Testis (tissue), 2 donors: ENCODE measurements around the gene TMEM209.
"Not testable (repeated sequence)": the region's sequence is repeated elsewhere in the genome, so short reads cannot be mapped to it uniquely, and the experiment has no call there.

ENCODE experiments used
- POLR2A ChIP-seq: fragments of 450-650 bp; IDR thresholded peaks from one replicate; pipeline ENCODE4 v1.6.1; 2017; ENCODE audit warnings: antibody characterized with exemption, mild to moderate bottlenecking, moderate library complexity
- TF ChIP-seq, protein P1 (sequence below), 3 experiments: fragments of 450-650 bp in 2 of 3; fragments of 200-600 bp in 1 of 3; sonication (generic) in 1 of 3; IDR thresholded peaks; one replicate each; pipeline ENCODE4 v1.5.1; 2016 to 2019; ENCODE audit warnings: antibody characterized with exemption in 3 of 3, mild to moderate bottlenecking in 2 of 3, moderate library complexity in 1 of 3

- not testable (repeated sequence) for TF ChIP-seq POLR2A
- TF ChIP-seq, protein P1, sequence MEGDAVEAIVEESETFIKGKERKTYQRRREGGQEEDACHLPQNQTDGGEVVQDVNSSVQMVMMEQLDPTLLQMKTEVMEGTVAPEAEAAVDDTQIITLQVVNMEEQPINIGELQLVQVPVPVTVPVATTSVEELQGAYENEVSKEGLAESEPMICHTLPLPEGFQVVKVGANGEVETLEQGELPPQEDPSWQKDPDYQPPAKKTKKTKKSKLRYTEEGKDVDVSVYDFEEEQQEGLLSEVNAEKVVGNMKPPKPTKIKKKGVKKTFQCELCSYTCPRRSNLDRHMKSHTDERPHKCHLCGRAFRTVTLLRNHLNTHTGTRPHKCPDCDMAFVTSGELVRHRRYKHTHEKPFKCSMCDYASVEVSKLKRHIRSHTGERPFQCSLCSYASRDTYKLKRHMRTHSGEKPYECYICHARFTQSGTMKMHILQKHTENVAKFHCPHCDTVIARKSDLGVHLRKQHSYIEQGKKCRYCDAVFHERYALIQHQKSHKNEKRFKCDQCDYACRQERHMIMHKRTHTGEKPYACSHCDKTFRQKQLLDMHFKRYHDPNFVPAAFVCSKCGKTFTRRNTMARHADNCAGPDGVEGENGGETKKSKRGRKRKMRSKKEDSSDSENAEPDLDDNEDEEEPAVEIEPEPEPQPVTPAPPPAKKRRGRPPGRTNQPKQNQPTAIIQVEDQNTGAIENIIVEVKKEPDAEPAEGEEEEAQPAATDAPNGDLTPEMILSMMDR (IDR thresholded peaks at IDR 0.05) = not testable (repeated sequence)
Observed at GRCh38 chr7:130126840-130127239, 78.4 kb downstream of the TMEM209 start.
